GM23338 (cell line): ENCODE measurements around the gene CCDC92. TPM values are rescaled to one million over a fixed set of nuclear protein-coding genes. Genes with fewer than 3 reads are reported as not detected.

Experiments
- ATAC-seq: fragments of 200-7000 bp; cut with Tn5 transposase; 3 replicates; pipeline ENCODE4 v1.9.1; 2020
- DNase-seq: peaks from one replicate; pipeline ENCODE4 v3.0.0-alpha.2; 2015; ENCODE audit warnings: low spot score
- H2AFZ ChIP-seq: fragments of 200-600 bp; sonication (generic); 2 replicates; pipeline ENCODE4 v1.8.0; 2016; ENCODE audit warnings: antibody characterized with exemption, mild to moderate bottlenecking, moderate library complexity
- H3F3A ChIP-seq: fragments of 200-600 bp; sonication (generic); replicated peaks from 2 replicates; pipeline ENCODE4 v1.8.0; 2017; ENCODE audit warnings: antibody characterized with exemption, mixed run types, low read depth
- H3K27ac ChIP-seq: fragments of 200-600 bp; sonication (generic); 2 replicates; pipeline ENCODE4 v1.6.1; 2016; ENCODE audit warnings: low read depth
- H3K27me3 ChIP-seq: fragments of 200-600 bp; sonication (generic); 2 replicates; pipeline ENCODE4 v1.8.0; 2016; ENCODE audit warnings: mild to moderate bottlenecking, mixed run types, moderate library complexity; ENCODE audit not compliant: insufficient read depth
- H3K36me3 ChIP-seq: fragments of 200-600 bp; sonication (generic); 2 replicates; pipeline ENCODE4 v1.8.0; 2016; ENCODE audit warnings: mild to moderate bottlenecking; ENCODE audit not compliant: insufficient read depth
- H3K4me1 ChIP-seq: fragments of 200-600 bp; sonication (generic); 2 replicates; pipeline ENCODE4 v1.8.0; 2016; ENCODE audit warnings: mild to moderate bottlenecking, moderate library complexity; ENCODE audit not compliant: insufficient read depth
- H3K4me2 ChIP-seq: fragments of 200-600 bp; sonication (generic); 2 replicates; pipeline ENCODE4 v1.7.1; 2017; ENCODE audit warnings: mixed run types
- H3K4me3 ChIP-seq: fragments of 200-600 bp; sonication (generic); 2 replicates; pipeline ENCODE4 v1.6.1; 2016; ENCODE audit warnings: mixed run types
- H3K79me2 ChIP-seq: fragments of 200-600 bp; sonication (generic); replicated peaks from 2 replicates; pipeline ENCODE4 v1.8.0; 2017; ENCODE audit warnings: mild to moderate bottlenecking; ENCODE audit not compliant: insufficient read depth
- H3K9me2 ChIP-seq: fragments of 200-600 bp; sonication (generic); 2 replicates; pipeline ENCODE4 v1.8.0; 2017; ENCODE audit not compliant: insufficient read depth
- H4K20me1 ChIP-seq: fragments of 200-600 bp; sonication (generic); replicated peaks from 2 replicates; pipeline ENCODE4 v1.8.0; 2017; ENCODE audit warnings: mild to moderate bottlenecking; ENCODE audit not compliant: insufficient read depth
- H3K27ac Mint-ChIP-seq: 2 replicates; pipeline ENCODE4 v1.8.0; 2020; ENCODE audit warnings: inconsistent platforms, mild to moderate bottlenecking, moderate library complexity, mixed read lengths
- H3K27me3 Mint-ChIP-seq: 3 replicates; pipeline ENCODE4 v1.8.0; 2022; ENCODE audit warnings: low read depth, mild to moderate bottlenecking, moderate library complexity, mixed read lengths, inconsistent platforms; ENCODE audit not compliant: insufficient read depth, poor library complexity
- H3K36me3 Mint-ChIP-seq: 3 replicates; pipeline ENCODE4 v1.8.0; 2021; ENCODE audit warnings: low read depth, mild to moderate bottlenecking, inconsistent platforms, moderate library complexity, mixed read lengths
- H3K4me1 Mint-ChIP-seq: 3 replicates; pipeline ENCODE4 v1.8.0; 2020; ENCODE audit warnings: mild to moderate bottlenecking, inconsistent platforms, mixed read lengths
- H3K4me3 Mint-ChIP-seq: 3 replicates; pipeline ENCODE4 v1.8.0; 2021; ENCODE audit warnings: moderate library complexity, mild to moderate bottlenecking, inconsistent platforms, mixed read lengths
- H3K9me3 Mint-ChIP-seq: 3 replicates; pipeline ENCODE4 v1.8.0; 2020; ENCODE audit warnings: moderate library complexity, mild to moderate bottlenecking, inconsistent platforms, mixed read lengths
- CREB1 ChIP-seq: fragments of 250-450 bp; sonication (Bioruptor Pico); IDR thresholded peaks from 2 replicates; pipeline ENCODE4 v1.5.0; 2020; ENCODE audit warnings: low read depth, mild to moderate bottlenecking, moderate library complexity
- CTCF ChIP-seq, 2 experiments: fragments of 200-600 bp in 1 of 2; sonication (generic) in 1 of 2; conservative IDR thresholded peaks; 2 replicates each; pipeline versions ENCODE4 v1.5.1 to v1.6.1; 2016 to 2017; ENCODE audit warnings: antibody characterized with exemption in 2 of 2, low read depth in 2 of 2, mild to moderate bottlenecking in 2 of 2, moderate library complexity in 1 of 2
- EZH2 ChIP-seq: fragments of 200-600 bp; sonication (generic); IDR thresholded peaks from one replicate; pipeline ENCODE4 v1.8.0; 2017; ENCODE audit warnings: antibody characterized with exemption, mild to moderate bottlenecking, low read depth; ENCODE audit not compliant: unreplicated experiment
- EZH2phosphoT487 ChIP-seq: fragments of 200-600 bp; sonication (generic); IDR thresholded peaks from one replicate; pipeline ENCODE4 v1.8.1; 2018; ENCODE audit warnings: antibody characterized with exemption; ENCODE audit not compliant: unreplicated experiment
- JUNB ChIP-seq: IDR thresholded peaks from one replicate; pipeline ENCODE4 v1.6.1; 2016; ENCODE audit warnings: antibody characterized with exemption; ENCODE audit not compliant: unreplicated experiment
- NANOG ChIP-seq: IDR thresholded peaks from 2 replicates; pipeline ENCODE4 v1.6.1; 2016; ENCODE audit warnings: antibody characterized with exemption, borderline replicate concordance
- POLR2AphosphoS5 ChIP-seq: IDR thresholded peaks from 2 replicates; pipeline ENCODE4 v1.6.1; 2016; ENCODE audit warnings: antibody characterized with exemption, low read depth
- REST ChIP-seq: IDR thresholded peaks from one replicate; pipeline ENCODE4 v1.6.1; 2018; ENCODE audit warnings: antibody characterized with exemption; ENCODE audit not compliant: unreplicated experiment
- STAT1 ChIP-seq: IDR thresholded peaks from one replicate; pipeline ENCODE4 v1.6.1; 2016; ENCODE audit warnings: antibody characterized with exemption; ENCODE audit not compliant: unreplicated experiment
- ZNF114 ChIP-seq: fragments of 250-450 bp; sonication (Bioruptor Pico); IDR thresholded peaks from 2 replicates; pipeline ENCODE4 v1.5.0; 2020; ENCODE audit warnings: mild to moderate bottlenecking, moderate library complexity
- ZNF331 ChIP-seq: fragments of 250-450 bp; sonication (Bioruptor Pico); IDR thresholded peaks from 2 replicates; pipeline ENCODE4 v1.5.0; 2020; ENCODE audit warnings: low read depth, mild to moderate bottlenecking, moderate library complexity
- polyA plus RNA-seq: library from polyadenylated mRNA; unstranded; fragments of >200 nt; fragmentation: Nextera tagmentation; extraction: Ambion mirVana; gene quantifications from 2 replicates; pipeline ENCODE4 v1.2.1, GENCODE V29; 2016
- total RNA-seq: library from RNA; depleted of rRNA; stranded (reverse); fragments of >200 nt; shearing (Covaris generic); gene quantifications from 2 replicates; pipeline ENCODE4 v1.2.3, GENCODE V29; 2014

The CCDC92 gene
- total and polyA plus RNA-seq, 2 experiments from 2014 or later, result 0.08 to 0.31 TPM

GRCh38 chr12:124000111-124000510, 27.5 kb upstream of the CCDC92 start (continued):
- no peak for TF ChIP-seq JUNB
- no peak for TF ChIP-seq STAT1
- TF ChIP-seq ZNF114 (CRISPR knock-in tag), result no peak
- TF ChIP-seq CTCF (conservative IDR thresholded peaks at IDR 0.05; ENCODE audit: low read depth in 2 of 2), result no peak
- no peak for TF ChIP-seq REST
- TF ChIP-seq POLR2AphosphoS5, result no peak
- TF ChIP-seq ZNF331, result no peak
- TF ChIP-seq EZH2, result no peak
- no peak for TF ChIP-seq NANOG
- no peak for TF ChIP-seq CREB1
- TF ChIP-seq EZH2phosphoT487, result no peak

- H3K27ac Mint-ChIP-seq, result no peak overlapping the region
- H3K4me3 Mint-ChIP-seq, result no peak overlapping the region
- H3K27me3 ChIP-seq, result no peaks in the 10 kb centered on the region
- peaks cover 9% of the 10 kb centered on the region for H3K4me1 ChIP-seq
- peaks cover 4% of the 10 kb centered on the region; the same call in 1 of the 3 replicates for H3K36me3 Mint-ChIP-seq
- H3K79me2 ChIP-seq, result no peaks in the 10 kb centered on the region
- no peaks in the 10 kb centered on the region for H3F3A ChIP-seq
- H3K27me3 Mint-ChIP-seq, result no peaks in the 10 kb centered on the region
- H3K4me3 ChIP-seq, result no peak overlapping the region
- H3K27ac ChIP-seq, result no peak overlapping the region
- no peak overlapping the region for H3K4me2 ChIP-seq
- no peak overlapping the region for H2AFZ ChIP-seq
- H3K9me2 ChIP-seq, result no peaks in the 10 kb centered on the region
- no peaks in the 10 kb centered on the region for H3K9me3 Mint-ChIP-seq
- H3K36me3 ChIP-seq, result no peaks in the 10 kb centered on the region; the same call in 1 of the 2 replicates
- peaks cover 7% of the 10 kb centered on the region; the same call in 1 of the 2 replicates for H4K20me1 ChIP-seq
- ATAC-seq (no peak), DNase-seq (no peak)
- peaks cover 22% of the 10 kb centered on the region for H3K4me1 Mint-ChIP-seq
- TF ChIP-seq REST, result no peak
- no peak for TF ChIP-seq JUNB
Observed at GRCh38 chr12:123998991-123999359, 26.3 kb upstream of the CCDC92 start.
